GM23338 (cell line): Measurements from ENCODE around the gene OR2B2. TPM values are rescaled to one million over a fixed set of nuclear protein-coding genes. Genes with fewer than 3 reads are reported as not detected.

Source experiments
- ATAC-seq: fragments of 200-7000 bp; cut with Tn5 transposase; 3 replicates; pipeline ENCODE4 v1.9.1; 2020
- DNase-seq: peaks from one replicate; pipeline ENCODE4 v3.0.0-alpha.2; 2015; ENCODE audit warnings: low spot score
- H2AFZ ChIP-seq: fragments of 200-600 bp; sonication (generic); 2 replicates; pipeline ENCODE4 v1.8.0; 2016; ENCODE audit warnings: antibody characterized with exemption, mild to moderate bottlenecking, moderate library complexity
- H3F3A ChIP-seq: fragments of 200-600 bp; sonication (generic); replicated peaks from 2 replicates; pipeline ENCODE4 v1.8.0; 2017; ENCODE audit warnings: antibody characterized with exemption, mixed run types, low read depth
- H3K27ac ChIP-seq: fragments of 200-600 bp; sonication (generic); 2 replicates; pipeline ENCODE4 v1.6.1; 2016; ENCODE audit warnings: low read depth
- H3K27me3 ChIP-seq: fragments of 200-600 bp; sonication (generic); 2 replicates; pipeline ENCODE4 v1.8.0; 2016; ENCODE audit warnings: mild to moderate bottlenecking, mixed run types, moderate library complexity; ENCODE audit not compliant: insufficient read depth
- H3K36me3 ChIP-seq: fragments of 200-600 bp; sonication (generic); 2 replicates; pipeline ENCODE4 v1.8.0; 2016; ENCODE audit warnings: mild to moderate bottlenecking; ENCODE audit not compliant: insufficient read depth
- H3K4me1 ChIP-seq: fragments of 200-600 bp; sonication (generic); 2 replicates; pipeline ENCODE4 v1.8.0; 2016; ENCODE audit warnings: mild to moderate bottlenecking, moderate library complexity; ENCODE audit not compliant: insufficient read depth
- H3K4me2 ChIP-seq: fragments of 200-600 bp; sonication (generic); 2 replicates; pipeline ENCODE4 v1.7.1; 2017; ENCODE audit warnings: mixed run types
- H3K4me3 ChIP-seq: fragments of 200-600 bp; sonication (generic); 2 replicates; pipeline ENCODE4 v1.6.1; 2016; ENCODE audit warnings: mixed run types
- H3K79me2 ChIP-seq: fragments of 200-600 bp; sonication (generic); replicated peaks from 2 replicates; pipeline ENCODE4 v1.8.0; 2017; ENCODE audit warnings: mild to moderate bottlenecking; ENCODE audit not compliant: insufficient read depth
- H3K9me2 ChIP-seq: fragments of 200-600 bp; sonication (generic); 2 replicates; pipeline ENCODE4 v1.8.0; 2017; ENCODE audit not compliant: insufficient read depth
- H4K20me1 ChIP-seq: fragments of 200-600 bp; sonication (generic); replicated peaks from 2 replicates; pipeline ENCODE4 v1.8.0; 2017; ENCODE audit warnings: mild to moderate bottlenecking; ENCODE audit not compliant: insufficient read depth
- H3K27ac Mint-ChIP-seq: 2 replicates; pipeline ENCODE4 v1.8.0; 2020; ENCODE audit warnings: inconsistent platforms, mild to moderate bottlenecking, moderate library complexity, mixed read lengths
- H3K27me3 Mint-ChIP-seq: 3 replicates; pipeline ENCODE4 v1.8.0; 2022; ENCODE audit warnings: low read depth, mild to moderate bottlenecking, moderate library complexity, mixed read lengths, inconsistent platforms; ENCODE audit not compliant: insufficient read depth, poor library complexity
- H3K36me3 Mint-ChIP-seq: 3 replicates; pipeline ENCODE4 v1.8.0; 2021; ENCODE audit warnings: low read depth, mild to moderate bottlenecking, inconsistent platforms, moderate library complexity, mixed read lengths
- H3K4me1 Mint-ChIP-seq: 3 replicates; pipeline ENCODE4 v1.8.0; 2020; ENCODE audit warnings: mild to moderate bottlenecking, inconsistent platforms, mixed read lengths
- H3K4me3 Mint-ChIP-seq: 3 replicates; pipeline ENCODE4 v1.8.0; 2021; ENCODE audit warnings: moderate library complexity, mild to moderate bottlenecking, inconsistent platforms, mixed read lengths
- H3K9me3 Mint-ChIP-seq: 3 replicates; pipeline ENCODE4 v1.8.0; 2020; ENCODE audit warnings: moderate library complexity, mild to moderate bottlenecking, inconsistent platforms, mixed read lengths
- CREB1 ChIP-seq: fragments of 250-450 bp; sonication (Bioruptor Pico); IDR thresholded peaks from 2 replicates; pipeline ENCODE4 v1.5.0; 2020; ENCODE audit warnings: low read depth, mild to moderate bottlenecking, moderate library complexity
- ETS1 ChIP-seq: IDR thresholded peaks from 2 replicates; pipeline ENCODE4 v1.6.1; 2016; ENCODE audit warnings: antibody characterized with exemption
- EZH2 ChIP-seq: fragments of 200-600 bp; sonication (generic); IDR thresholded peaks from one replicate; pipeline ENCODE4 v1.8.0; 2017; ENCODE audit warnings: antibody characterized with exemption, mild to moderate bottlenecking, low read depth; ENCODE audit not compliant: unreplicated experiment
- EZH2phosphoT487 ChIP-seq: fragments of 200-600 bp; sonication (generic); IDR thresholded peaks from one replicate; pipeline ENCODE4 v1.8.1; 2018; ENCODE audit warnings: antibody characterized with exemption; ENCODE audit not compliant: unreplicated experiment
- NANOG ChIP-seq: IDR thresholded peaks from 2 replicates; pipeline ENCODE4 v1.6.1; 2016; ENCODE audit warnings: antibody characterized with exemption, borderline replicate concordance
- POLR2AphosphoS5 ChIP-seq: IDR thresholded peaks from 2 replicates; pipeline ENCODE4 v1.6.1; 2016; ENCODE audit warnings: antibody characterized with exemption, low read depth
- STAT1 ChIP-seq: IDR thresholded peaks from one replicate; pipeline ENCODE4 v1.6.1; 2016; ENCODE audit warnings: antibody characterized with exemption; ENCODE audit not compliant: unreplicated experiment
- ZNF114 ChIP-seq: fragments of 250-450 bp; sonication (Bioruptor Pico); IDR thresholded peaks from 2 replicates; pipeline ENCODE4 v1.5.0; 2020; ENCODE audit warnings: mild to moderate bottlenecking, moderate library complexity
- ZNF331 ChIP-seq: fragments of 250-450 bp; sonication (Bioruptor Pico); IDR thresholded peaks from 2 replicates; pipeline ENCODE4 v1.5.0; 2020; ENCODE audit warnings: low read depth, mild to moderate bottlenecking, moderate library complexity
- polyA plus RNA-seq: library from polyadenylated mRNA; unstranded; fragments of >200 nt; fragmentation: Nextera tagmentation; extraction: Ambion mirVana; gene quantifications from 2 replicates; pipeline ENCODE4 v1.2.1, GENCODE V29; 2016
- total RNA-seq: library from RNA; depleted of rRNA; stranded (reverse); fragments of >200 nt; shearing (Covaris generic); gene quantifications from 2 replicates; pipeline ENCODE4 v1.2.3, GENCODE V29; 2014
- TF ChIP-seq, protein P1 (sequence below), 2 experiments: fragments of 200-600 bp in 1 of 2; sonication (generic) in 1 of 2; conservative IDR thresholded peaks; 2 replicates each; pipeline versions ENCODE4 v1.5.1 to v1.6.1; 2016 to 2017; ENCODE audit warnings: antibody characterized with exemption in 2 of 2, low read depth in 2 of 2, mild to moderate bottlenecking in 2 of 2, moderate library complexity in 1 of 2
- TF ChIP-seq, protein P2 (sequence below): IDR thresholded peaks from one replicate; pipeline ENCODE4 v1.6.1; 2018; ENCODE audit warnings: antibody characterized with exemption; ENCODE audit not compliant: unreplicated experiment

Gene OR2B2
- total and polyA plus RNA-seq, 2 experiments from 2014 or later, result 0.38 TPM; not detected in 1

GRCh38 chr6:27866357-27867050, 45.7 kb downstream of the OR2B2 start:
- ATAC-seq (peak; percentile 10), DNase-seq (peak; percentile 71)
- 0 out of 2 replicates have a peak, but pooled peaks cover 3% of the 10 kb centered on the region for H3K4me1 ChIP-seq
- Mint-ChIP-seq H3K36me3 (peaks cover 14% of the 10 kb centered on the region), H3K27ac (peak overlapping the region; percentile 100), H3K4me3 (peak overlapping the region; percentile 97), H3K9me3 (peaks cover 30% of the 10 kb centered on the region), H3K27me3 (peaks cover 41% of the 10 kb centered on the region), H3K4me1 (peaks cover 26% of the 10 kb centered on the region)
- peaks cover 11% of the 10 kb centered on the region for H3F3A ChIP-seq
- peak overlapping the region; percentile 99 for H3K27ac ChIP-seq
- peak overlapping the region; percentile 85 for H3K4me2 ChIP-seq
- H2AFZ ChIP-seq, result no peak overlapping the region
- H3K36me3 ChIP-seq, result no peaks in the 10 kb centered on the region
- no peaks in the 10 kb centered on the region for H3K9me2 ChIP-seq
- TF ChIP-seq ZNF331 (CRISPR knock-in tag) (no peak), EZH2 (no peak), NANOG (no peak), CREB1 (CRISPR knock-in tag) (peak; percentile 22; the same call in 1 of the 2 replicates), POLR2AphosphoS5 (peak; percentile 87), STAT1 (no peak), EZH2phosphoT487 (no peak), ZNF114 (CRISPR knock-in tag) (no peak), ETS1 (no peak)
- TF ChIP-seq, protein P1, sequence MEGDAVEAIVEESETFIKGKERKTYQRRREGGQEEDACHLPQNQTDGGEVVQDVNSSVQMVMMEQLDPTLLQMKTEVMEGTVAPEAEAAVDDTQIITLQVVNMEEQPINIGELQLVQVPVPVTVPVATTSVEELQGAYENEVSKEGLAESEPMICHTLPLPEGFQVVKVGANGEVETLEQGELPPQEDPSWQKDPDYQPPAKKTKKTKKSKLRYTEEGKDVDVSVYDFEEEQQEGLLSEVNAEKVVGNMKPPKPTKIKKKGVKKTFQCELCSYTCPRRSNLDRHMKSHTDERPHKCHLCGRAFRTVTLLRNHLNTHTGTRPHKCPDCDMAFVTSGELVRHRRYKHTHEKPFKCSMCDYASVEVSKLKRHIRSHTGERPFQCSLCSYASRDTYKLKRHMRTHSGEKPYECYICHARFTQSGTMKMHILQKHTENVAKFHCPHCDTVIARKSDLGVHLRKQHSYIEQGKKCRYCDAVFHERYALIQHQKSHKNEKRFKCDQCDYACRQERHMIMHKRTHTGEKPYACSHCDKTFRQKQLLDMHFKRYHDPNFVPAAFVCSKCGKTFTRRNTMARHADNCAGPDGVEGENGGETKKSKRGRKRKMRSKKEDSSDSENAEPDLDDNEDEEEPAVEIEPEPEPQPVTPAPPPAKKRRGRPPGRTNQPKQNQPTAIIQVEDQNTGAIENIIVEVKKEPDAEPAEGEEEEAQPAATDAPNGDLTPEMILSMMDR (conservative IDR thresholded peaks at IDR 0.05; ENCODE audit: low read depth in 2 of 2), result no peak
- TF ChIP-seq, protein P2, sequence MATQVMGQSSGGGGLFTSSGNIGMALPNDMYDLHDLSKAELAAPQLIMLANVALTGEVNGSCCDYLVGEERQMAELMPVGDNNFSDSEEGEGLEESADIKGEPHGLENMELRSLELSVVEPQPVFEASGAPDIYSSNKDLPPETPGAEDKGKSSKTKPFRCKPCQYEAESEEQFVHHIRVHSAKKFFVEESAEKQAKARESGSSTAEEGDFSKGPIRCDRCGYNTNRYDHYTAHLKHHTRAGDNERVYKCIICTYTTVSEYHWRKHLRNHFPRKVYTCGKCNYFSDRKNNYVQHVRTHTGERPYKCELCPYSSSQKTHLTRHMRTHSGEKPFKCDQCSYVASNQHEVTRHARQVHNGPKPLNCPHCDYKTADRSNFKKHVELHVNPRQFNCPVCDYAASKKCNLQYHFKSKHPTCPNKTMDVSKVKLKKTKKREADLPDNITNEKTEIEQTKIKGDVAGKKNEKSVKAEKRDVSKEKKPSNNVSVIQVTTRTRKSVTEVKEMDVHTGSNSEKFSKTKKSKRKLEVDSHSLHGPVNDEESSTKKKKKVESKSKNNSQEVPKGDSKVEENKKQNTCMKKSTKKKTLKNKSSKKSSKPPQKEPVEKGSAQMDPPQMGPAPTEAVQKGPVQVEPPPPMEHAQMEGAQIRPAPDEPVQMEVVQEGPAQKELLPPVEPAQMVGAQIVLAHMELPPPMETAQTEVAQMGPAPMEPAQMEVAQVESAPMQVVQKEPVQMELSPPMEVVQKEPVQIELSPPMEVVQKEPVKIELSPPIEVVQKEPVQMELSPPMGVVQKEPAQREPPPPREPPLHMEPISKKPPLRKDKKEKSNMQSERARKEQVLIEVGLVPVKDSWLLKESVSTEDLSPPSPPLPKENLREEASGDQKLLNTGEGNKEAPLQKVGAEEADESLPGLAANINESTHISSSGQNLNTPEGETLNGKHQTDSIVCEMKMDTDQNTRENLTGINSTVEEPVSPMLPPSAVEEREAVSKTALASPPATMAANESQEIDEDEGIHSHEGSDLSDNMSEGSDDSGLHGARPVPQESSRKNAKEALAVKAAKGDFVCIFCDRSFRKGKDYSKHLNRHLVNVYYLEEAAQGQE, result no peak
- peak overlapping the region; percentile 78 for H3K4me3 ChIP-seq
- no peaks in the 10 kb centered on the region for H3K79me2 ChIP-seq
- H3K27me3 ChIP-seq, result no peaks in the 10 kb centered on the region
- no peaks in the 10 kb centered on the region for H4K20me1 ChIP-seq
